WTC11 (cell line): ENCODE measurements around the gene NEAT1. TPM values are rescaled to one million over a fixed set of nuclear protein-coding genes. Genes with fewer than 3 reads are reported as not detected.

Source experiments
- ATAC-seq: fragments of 200-7000 bp; cut with Tn5 transposase; 2 replicates; pipeline ENCODE4 v1.10.0; 2021; ENCODE audit warnings: mild to moderate bottlenecking, moderate library complexity
- CTCF ChIA-PET: fragments of 300-600 bp; sonication (Branson Sonifier 250); formaldehyde crosslinking; loops from one replicate; lab custom pipeline; 2021; ENCODE audit warnings: antibody characterized with exemption; lab: Charles Lee
- POLR2A ChIA-PET: fragments of 350-600 bp; sonication (Branson Sonifier 250); formaldehyde crosslinking; loops from one replicate; lab custom pipeline; 2021; ENCODE audit warnings: antibody characterized with exemption; lab: Charles Lee
- DNase-seq: peaks from one replicate; pipeline ENCODE4 v3.0.0; 2021; ENCODE audit warnings: low spot score
- H3K27ac Mint-ChIP-seq: 2 replicates; pipeline ENCODE4 v1.8.0; 2021; ENCODE audit warnings: mixed read lengths
- H3K27me3 Mint-ChIP-seq: 2 replicates; pipeline ENCODE4 v1.8.0; 2021; ENCODE audit warnings: low read depth, mild to moderate bottlenecking, moderate library complexity, mixed read lengths
- H3K36me3 Mint-ChIP-seq: 2 replicates; pipeline ENCODE4 v1.8.0; 2021; ENCODE audit warnings: mixed read lengths
- H3K4me1 Mint-ChIP-seq: 2 replicates; pipeline ENCODE4 v1.8.0; 2022; ENCODE audit warnings: mixed read lengths
- H3K4me3 Mint-ChIP-seq: 2 replicates; pipeline ENCODE4 v1.8.0; 2021; ENCODE audit warnings: mild to moderate bottlenecking, moderate library complexity, mixed read lengths
- H3K9me3 Mint-ChIP-seq: 2 replicates; pipeline ENCODE4 v1.8.0; 2021; ENCODE audit warnings: mixed read lengths
- CBFB ChIP-seq: sonication (generic); formaldehyde crosslinking; IDR thresholded peaks from 2 replicates; pipeline ENCODE4 v1.8.1; 2022; ENCODE audit warnings: mild to moderate bottlenecking, low read depth, missing genetic modification reagents
- CREB1 ChIP-seq: sonication (generic); formaldehyde crosslinking; IDR thresholded peaks from 2 replicates; pipeline ENCODE4 v1.8.0; 2023; ENCODE audit warnings: mild to moderate bottlenecking, missing genetic modification reagents
- CREM ChIP-seq: sonication (generic); formaldehyde crosslinking; IDR thresholded peaks from 2 replicates; pipeline ENCODE4 v1.8.1; 2022; ENCODE audit warnings: mild to moderate bottlenecking, missing genetic modification reagents, moderate library complexity
- ELF4 ChIP-seq: sonication (generic); formaldehyde crosslinking; IDR thresholded peaks from 2 replicates; pipeline ENCODE4 v1.8.1; 2022; ENCODE audit warnings: low read depth, mild to moderate bottlenecking, moderate library complexity, missing genetic modification reagents
- FOXK1 ChIP-seq: sonication (generic); formaldehyde crosslinking; IDR thresholded peaks from 2 replicates; pipeline ENCODE4 v1.8.0; 2022; ENCODE audit warnings: mild to moderate bottlenecking, moderate library complexity, missing genetic modification reagents
- FOXP1 ChIP-seq: sonication (generic); formaldehyde crosslinking; IDR thresholded peaks from 2 replicates; pipeline ENCODE4 v1.8.0; 2022; ENCODE audit warnings: missing genetic modification reagents, mild to moderate bottlenecking, moderate library complexity, borderline replicate concordance
- GRHL2 ChIP-seq: fragments of 250-450 bp; sonication (Bioruptor Pico); IDR thresholded peaks from 2 replicates; pipeline ENCODE4 v1.8.0; 2022; ENCODE audit warnings: mild to moderate bottlenecking, moderate library complexity; ENCODE audit not compliant: insufficient replicate concordance, severe bottlenecking
- GTF2I ChIP-seq: fragments of 250-450 bp; sonication (Bioruptor Pico); conservative IDR thresholded peaks from 2 replicates; pipeline ENCODE4 v1.4.0; 2021; ENCODE audit warnings: mild to moderate bottlenecking
- IRF2 ChIP-seq: sonication (generic); formaldehyde crosslinking; IDR thresholded peaks from 2 replicates; pipeline ENCODE4 v1.8.0; 2022; ENCODE audit warnings: low read depth, missing genetic modification reagents, borderline replicate concordance
- NFE2L1 ChIP-seq: sonication (generic); formaldehyde crosslinking; IDR thresholded peaks from 2 replicates; pipeline ENCODE4 v1.8.1; 2023; ENCODE audit warnings: missing genetic modification reagents
- NR1H2 ChIP-seq: sonication (generic); formaldehyde crosslinking; IDR thresholded peaks from 2 replicates; pipeline ENCODE4 v1.9.0; 2021; ENCODE audit warnings: mild to moderate bottlenecking, moderate library complexity, missing genetic modification reagents
- PRRX2 ChIP-seq: fragments of 250-450 bp; sonication (Bioruptor Pico); IDR thresholded peaks from 2 replicates; pipeline ENCODE4 v1.8.0; 2021; ENCODE audit warnings: mild to moderate bottlenecking
- RELA ChIP-seq: sonication (generic); formaldehyde crosslinking; IDR thresholded peaks from 2 replicates; pipeline ENCODE4 v1.8.1; 2022; ENCODE audit warnings: missing genetic modification reagents, mild to moderate bottlenecking, borderline replicate concordance
- RORB ChIP-seq: fragments of 250-450 bp; sonication (Bioruptor Pico); IDR thresholded peaks from 2 replicates; pipeline ENCODE4 v1.9.0; 2021; ENCODE audit warnings: mild to moderate bottlenecking
- SMAD3 ChIP-seq: sonication (generic); formaldehyde crosslinking; IDR thresholded peaks from 2 replicates; pipeline ENCODE4 v1.8.0; 2022; ENCODE audit warnings: missing genetic modification reagents, mild to moderate bottlenecking, borderline replicate concordance
- SP1 ChIP-seq: sonication (generic); formaldehyde crosslinking; conservative IDR thresholded peaks from 2 replicates; pipeline ENCODE4 v1.8.1; 2022; ENCODE audit warnings: missing genetic modification reagents
- ZNF263 ChIP-seq: sonication (generic); formaldehyde crosslinking; IDR thresholded peaks from 2 replicates; pipeline ENCODE4 v1.8.1; 2022; ENCODE audit warnings: low read depth, mild to moderate bottlenecking, moderate library complexity, missing genetic modification reagents
- total RNA-seq: library from RNA; stranded (reverse); gene quantifications from 3 replicates; pipeline ENCODE4 v1.2.3, GENCODE V29; 2021
- TF ChIP-seq, protein P1 (sequence below): sonication (generic); formaldehyde crosslinking; conservative IDR thresholded peaks from 2 replicates; pipeline ENCODE4 v1.8.1; 2022; ENCODE audit warnings: mild to moderate bottlenecking, missing genetic modification reagents
- TF ChIP-seq, protein P2 (sequence below): sonication (generic); formaldehyde crosslinking; IDR thresholded peaks from 2 replicates; pipeline ENCODE4 v1.8.1; 2023; ENCODE audit warnings: mild to moderate bottlenecking, missing genetic modification reagents
- TF ChIP-seq, protein P3 (sequence below): sonication (generic); formaldehyde crosslinking; IDR thresholded peaks from 2 replicates; pipeline ENCODE4 v1.8.1; 2023; ENCODE audit warnings: mild to moderate bottlenecking, missing genetic modification reagents
- TF ChIP-seq, protein P4 (sequence below): sonication (generic); formaldehyde crosslinking; IDR thresholded peaks from 2 replicates; pipeline ENCODE4 v1.8.1; 2022; ENCODE audit warnings: low read depth, missing genetic modification reagents, borderline replicate concordance
- TF ChIP-seq, protein P5 (sequence below): fragments of 200-600 bp; IDR thresholded peaks from 2 replicates; pipeline ENCODE4 v1.8.0; 2022; ENCODE audit warnings: antibody characterized with exemption
- TF ChIP-seq, protein P6 (sequence below): sonication (generic); formaldehyde crosslinking; conservative IDR thresholded peaks from 2 replicates; pipeline ENCODE4 v1.8.1; 2023; ENCODE audit warnings: mild to moderate bottlenecking, low read depth, missing genetic modification reagents, moderate library complexity

The NEAT1 gene
- total RNA-seq, 1 experiment from 2014 or later, result 38.1 TPM

DNA sequence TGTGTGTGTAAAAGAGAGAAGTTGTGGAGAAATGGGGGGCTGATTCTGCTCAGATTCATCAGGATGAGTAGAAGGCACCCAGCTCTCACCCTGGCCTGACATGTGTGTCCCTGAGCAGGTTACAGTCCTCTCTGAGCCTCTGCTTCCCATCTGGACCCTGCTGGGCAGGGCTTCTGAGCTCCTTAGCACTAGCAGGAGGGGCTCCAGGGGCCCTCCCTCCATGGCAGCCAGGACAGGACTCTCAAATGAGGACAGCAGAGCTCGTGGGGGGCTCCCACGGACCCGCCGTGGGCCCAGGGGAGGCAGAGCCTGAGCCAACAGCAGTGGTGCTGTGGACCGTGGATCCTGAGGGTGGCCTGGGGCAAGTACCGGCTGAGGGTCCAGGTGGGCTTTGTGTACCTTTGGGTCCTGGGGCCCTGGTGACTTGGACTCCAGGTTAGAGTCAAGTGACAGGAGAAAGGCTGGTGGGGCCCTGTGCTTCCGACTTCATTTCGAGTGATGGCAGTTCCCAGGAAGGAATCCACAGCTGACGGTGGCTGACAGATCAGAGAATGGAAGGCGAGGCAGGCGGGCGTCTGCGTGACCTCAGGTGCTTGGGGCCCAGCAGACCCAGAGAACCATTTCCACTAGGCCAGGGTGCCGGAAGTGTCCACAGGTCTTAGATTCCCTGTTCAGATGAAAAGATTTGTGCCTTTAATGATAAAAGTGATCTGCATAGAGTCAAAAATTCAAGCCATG, 21.9 kb downstream of the NEAT1 start:
- no peak for TF ChIP-seq GTF2I (CRISPR knock-in tag)
- TF ChIP-seq RORB, result no peak
- TF ChIP-seq CREB1 (CRISPR knock-in tag), result no peak
- no peak for TF ChIP-seq ZNF263 (CRISPR knock-in tag)
- TF ChIP-seq NFE2L1 (CRISPR knock-in tag), result no peak
- no peak for TF ChIP-seq ELF4 (CRISPR knock-in tag)
- TF ChIP-seq CREM (CRISPR knock-in tag), result no peak
- TF ChIP-seq, protein P1, sequence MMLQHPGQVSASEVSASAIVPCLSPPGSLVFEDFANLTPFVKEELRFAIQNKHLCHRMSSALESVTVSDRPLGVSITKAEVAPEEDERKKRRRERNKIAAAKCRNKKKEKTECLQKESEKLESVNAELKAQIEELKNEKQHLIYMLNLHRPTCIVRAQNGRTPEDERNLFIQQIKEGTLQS (CRISPR knock-in tag), result no peak
- TF ChIP-seq GRHL2 (CRISPR knock-in tag), result no peak
- TF ChIP-seq FOXK1 (CRISPR knock-in tag), result no peak
- TF ChIP-seq, all 79 proteins: peak for 0
- CTCF ChIA-PET, result interaction anchor here (0.7 to 2.5 kb wide), 5 partner anchors 11 to 671 kb away, joined by 3 to 7 read pairs (median 3); no protein-coding TSS in a partner anchor
- Mint-ChIP-seq H3K36me3 (0 out of 2 replicates have a peak, but pooled peaks cover 2% of the 10 kb centered on the region), H3K4me1 (peaks cover 13% of the 10 kb centered on the region), H3K4me3 (no peak overlapping the region), H3K9me3 (peaks cover 3% of the 10 kb centered on the region), H3K27ac (peak overlapping the region; percentile 87; the same call in 1 of the 2 replicates), H3K27me3 (peaks cover 2% of the 10 kb centered on the region)
- ATAC-seq (no peak), DNase-seq (no peak)
- POLR2A ChIA-PET, result interaction anchor here (0.6 kb wide), 1 partner anchor 11 kb away, joined by 3 read pairs; no protein-coding TSS in a partner anchor

DNA sequence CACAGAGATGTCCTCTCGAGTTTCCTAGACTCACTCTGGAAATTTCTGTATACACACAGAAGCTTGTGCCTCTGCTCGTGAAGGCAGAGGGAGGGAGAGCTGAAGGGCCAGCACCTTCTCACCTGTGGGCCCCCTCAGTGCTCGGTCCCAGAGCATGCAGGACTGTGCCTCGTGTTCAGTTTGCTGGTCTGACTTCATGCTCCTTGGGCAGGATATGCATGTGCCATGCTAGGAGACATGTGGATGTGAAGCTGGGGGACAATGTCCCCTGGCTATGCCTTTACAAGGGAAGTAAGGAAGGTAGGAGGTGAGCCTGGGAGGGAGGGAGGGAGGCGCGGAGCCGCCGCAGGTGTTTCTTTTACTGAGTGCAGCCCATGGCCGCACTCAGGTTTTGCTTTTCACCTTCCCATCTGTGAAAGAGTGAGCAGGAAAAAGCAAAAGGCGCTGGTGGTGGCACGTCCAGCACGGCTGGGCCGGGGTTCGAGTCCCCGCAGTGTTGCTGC, 22.6 kb downstream of the NEAT1 start:
- ATAC-seq (no peak), DNase-seq (no peak)
- Mint-ChIP-seq H3K27me3 (peaks cover 2% of the 10 kb centered on the region), H3K27ac (peak overlapping the region; percentile 87), H3K4me1 (peaks cover 13% of the 10 kb centered on the region), H3K9me3 (peaks cover 3% of the 10 kb centered on the region), H3K4me3 (no peak overlapping the region), H3K36me3 (0 out of 2 replicates have a peak, but pooled peaks cover 2% of the 10 kb centered on the region)
- POLR2A ChIA-PET, result interaction anchor here (0.8 kb wide), 1 partner anchor 55 kb away, joined by 3 read pairs; no protein-coding TSS in a partner anchor
- CTCF ChIA-PET, result interaction anchor here (0.8 to 2.5 kb wide), 3 partner anchors 10 to 26 kb away, joined by 3 to 7 read pairs (median 3); no protein-coding TSS in a partner anchor
- TF ChIP-seq NR1H2 (no peak), RORB (no peak), CBFB (CRISPR knock-in tag) (no peak), SP1 (no peak), IRF2 (CRISPR knock-in tag) (no peak), SMAD3 (CRISPR knock-in tag) (no peak), FOXP1 (no peak), CREM (CRISPR knock-in tag) (no peak), RELA (CRISPR knock-in tag) (no peak), PRRX2 (no peak)
- TF ChIP-seq, protein P2, sequence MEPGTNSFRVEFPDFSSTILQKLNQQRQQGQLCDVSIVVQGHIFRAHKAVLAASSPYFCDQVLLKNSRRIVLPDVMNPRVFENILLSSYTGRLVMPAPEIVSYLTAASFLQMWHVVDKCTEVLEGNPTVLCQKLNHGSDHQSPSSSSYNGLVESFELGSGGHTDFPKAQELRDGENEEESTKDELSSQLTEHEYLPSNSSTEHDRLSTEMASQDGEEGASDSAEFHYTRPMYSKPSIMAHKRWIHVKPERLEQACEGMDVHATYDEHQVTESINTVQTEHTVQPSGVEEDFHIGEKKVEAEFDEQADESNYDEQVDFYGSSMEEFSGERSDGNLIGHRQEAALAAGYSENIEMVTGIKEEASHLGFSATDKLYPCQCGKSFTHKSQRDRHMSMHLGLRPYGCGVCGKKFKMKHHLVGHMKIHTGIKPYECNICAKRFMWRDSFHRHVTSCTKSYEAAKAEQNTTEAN (CRISPR knock-in tag), result no peak
- TF ChIP-seq, protein P1 (CRISPR knock-in tag), result no peak
- TF ChIP-seq, protein P3, sequence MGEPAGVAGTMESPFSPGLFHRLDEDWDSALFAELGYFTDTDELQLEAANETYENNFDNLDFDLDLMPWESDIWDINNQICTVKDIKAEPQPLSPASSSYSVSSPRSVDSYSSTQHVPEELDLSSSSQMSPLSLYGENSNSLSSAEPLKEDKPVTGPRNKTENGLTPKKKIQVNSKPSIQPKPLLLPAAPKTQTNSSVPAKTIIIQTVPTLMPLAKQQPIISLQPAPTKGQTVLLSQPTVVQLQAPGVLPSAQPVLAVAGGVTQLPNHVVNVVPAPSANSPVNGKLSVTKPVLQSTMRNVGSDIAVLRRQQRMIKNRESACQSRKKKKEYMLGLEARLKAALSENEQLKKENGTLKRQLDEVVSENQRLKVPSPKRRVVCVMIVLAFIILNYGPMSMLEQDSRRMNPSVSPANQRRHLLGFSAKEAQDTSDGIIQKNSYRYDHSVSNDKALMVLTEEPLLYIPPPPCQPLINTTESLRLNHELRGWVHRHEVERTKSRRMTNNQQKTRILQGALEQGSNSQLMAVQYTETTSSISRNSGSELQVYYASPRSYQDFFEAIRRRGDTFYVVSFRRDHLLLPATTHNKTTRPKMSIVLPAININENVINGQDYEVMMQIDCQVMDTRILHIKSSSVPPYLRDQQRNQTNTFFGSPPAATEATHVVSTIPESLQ (CRISPR knock-in tag), result no peak
- TF ChIP-seq, protein P4, sequence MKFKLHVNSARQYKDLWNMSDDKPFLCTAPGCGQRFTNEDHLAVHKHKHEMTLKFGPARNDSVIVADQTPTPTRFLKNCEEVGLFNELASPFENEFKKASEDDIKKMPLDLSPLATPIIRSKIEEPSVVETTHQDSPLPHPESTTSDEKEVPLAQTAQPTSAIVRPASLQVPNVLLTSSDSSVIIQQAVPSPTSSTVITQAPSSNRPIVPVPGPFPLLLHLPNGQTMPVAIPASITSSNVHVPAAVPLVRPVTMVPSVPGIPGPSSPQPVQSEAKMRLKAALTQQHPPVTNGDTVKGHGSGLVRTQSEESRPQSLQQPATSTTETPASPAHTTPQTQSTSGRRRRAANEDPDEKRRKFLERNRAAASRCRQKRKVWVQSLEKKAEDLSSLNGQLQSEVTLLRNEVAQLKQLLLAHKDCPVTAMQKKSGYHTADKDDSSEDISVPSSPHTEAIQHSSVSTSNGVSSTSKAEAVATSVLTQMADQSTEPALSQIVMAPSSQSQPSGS (CRISPR knock-in tag), result no peak
- TF ChIP-seq, protein P5, sequence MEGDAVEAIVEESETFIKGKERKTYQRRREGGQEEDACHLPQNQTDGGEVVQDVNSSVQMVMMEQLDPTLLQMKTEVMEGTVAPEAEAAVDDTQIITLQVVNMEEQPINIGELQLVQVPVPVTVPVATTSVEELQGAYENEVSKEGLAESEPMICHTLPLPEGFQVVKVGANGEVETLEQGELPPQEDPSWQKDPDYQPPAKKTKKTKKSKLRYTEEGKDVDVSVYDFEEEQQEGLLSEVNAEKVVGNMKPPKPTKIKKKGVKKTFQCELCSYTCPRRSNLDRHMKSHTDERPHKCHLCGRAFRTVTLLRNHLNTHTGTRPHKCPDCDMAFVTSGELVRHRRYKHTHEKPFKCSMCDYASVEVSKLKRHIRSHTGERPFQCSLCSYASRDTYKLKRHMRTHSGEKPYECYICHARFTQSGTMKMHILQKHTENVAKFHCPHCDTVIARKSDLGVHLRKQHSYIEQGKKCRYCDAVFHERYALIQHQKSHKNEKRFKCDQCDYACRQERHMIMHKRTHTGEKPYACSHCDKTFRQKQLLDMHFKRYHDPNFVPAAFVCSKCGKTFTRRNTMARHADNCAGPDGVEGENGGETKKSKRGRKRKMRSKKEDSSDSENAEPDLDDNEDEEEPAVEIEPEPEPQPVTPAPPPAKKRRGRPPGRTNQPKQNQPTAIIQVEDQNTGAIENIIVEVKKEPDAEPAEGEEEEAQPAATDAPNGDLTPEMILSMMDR, result no peak
- TF ChIP-seq, protein P6, sequence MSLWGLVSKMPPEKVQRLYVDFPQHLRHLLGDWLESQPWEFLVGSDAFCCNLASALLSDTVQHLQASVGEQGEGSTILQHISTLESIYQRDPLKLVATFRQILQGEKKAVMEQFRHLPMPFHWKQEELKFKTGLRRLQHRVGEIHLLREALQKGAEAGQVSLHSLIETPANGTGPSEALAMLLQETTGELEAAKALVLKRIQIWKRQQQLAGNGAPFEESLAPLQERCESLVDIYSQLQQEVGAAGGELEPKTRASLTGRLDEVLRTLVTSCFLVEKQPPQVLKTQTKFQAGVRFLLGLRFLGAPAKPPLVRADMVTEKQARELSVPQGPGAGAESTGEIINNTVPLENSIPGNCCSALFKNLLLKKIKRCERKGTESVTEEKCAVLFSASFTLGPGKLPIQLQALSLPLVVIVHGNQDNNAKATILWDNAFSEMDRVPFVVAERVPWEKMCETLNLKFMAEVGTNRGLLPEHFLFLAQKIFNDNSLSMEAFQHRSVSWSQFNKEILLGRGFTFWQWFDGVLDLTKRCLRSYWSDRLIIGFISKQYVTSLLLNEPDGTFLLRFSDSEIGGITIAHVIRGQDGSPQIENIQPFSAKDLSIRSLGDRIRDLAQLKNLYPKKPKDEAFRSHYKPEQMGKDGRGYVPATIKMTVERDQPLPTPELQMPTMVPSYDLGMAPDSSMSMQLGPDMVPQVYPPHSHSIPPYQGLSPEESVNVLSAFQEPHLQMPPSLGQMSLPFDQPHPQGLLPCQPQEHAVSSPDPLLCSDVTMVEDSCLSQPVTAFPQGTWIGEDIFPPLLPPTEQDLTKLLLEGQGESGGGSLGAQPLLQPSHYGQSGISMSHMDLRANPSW (CRISPR knock-in tag), result no peak
